Lung microvascular endothelial cell (primary cell): Measurements from ENCODE around the gene MATN4. TPM values are rescaled to one million over a fixed set of nuclear protein-coding genes. Genes with fewer than 3 reads are reported as not detected.

ENCODE experiments used
- DNase-seq, 2 donors: peaks; one replicate each; pipeline versions ENCODE4 v3.0.0 to v3.0.0-alpha.2; 2010; ENCODE audit warnings: low read depth in 2 of 2
- total RNA-seq: library from RNA; depleted of rRNA; stranded (reverse); fragments of >200 nt; gene quantifications from 2 replicates; pipeline ENCODE4 v1.2.1, GENCODE V29; 2014

The MATN4 gene
- total RNA-seq, 1 donor from 2014 or later: not detected

DNA sequence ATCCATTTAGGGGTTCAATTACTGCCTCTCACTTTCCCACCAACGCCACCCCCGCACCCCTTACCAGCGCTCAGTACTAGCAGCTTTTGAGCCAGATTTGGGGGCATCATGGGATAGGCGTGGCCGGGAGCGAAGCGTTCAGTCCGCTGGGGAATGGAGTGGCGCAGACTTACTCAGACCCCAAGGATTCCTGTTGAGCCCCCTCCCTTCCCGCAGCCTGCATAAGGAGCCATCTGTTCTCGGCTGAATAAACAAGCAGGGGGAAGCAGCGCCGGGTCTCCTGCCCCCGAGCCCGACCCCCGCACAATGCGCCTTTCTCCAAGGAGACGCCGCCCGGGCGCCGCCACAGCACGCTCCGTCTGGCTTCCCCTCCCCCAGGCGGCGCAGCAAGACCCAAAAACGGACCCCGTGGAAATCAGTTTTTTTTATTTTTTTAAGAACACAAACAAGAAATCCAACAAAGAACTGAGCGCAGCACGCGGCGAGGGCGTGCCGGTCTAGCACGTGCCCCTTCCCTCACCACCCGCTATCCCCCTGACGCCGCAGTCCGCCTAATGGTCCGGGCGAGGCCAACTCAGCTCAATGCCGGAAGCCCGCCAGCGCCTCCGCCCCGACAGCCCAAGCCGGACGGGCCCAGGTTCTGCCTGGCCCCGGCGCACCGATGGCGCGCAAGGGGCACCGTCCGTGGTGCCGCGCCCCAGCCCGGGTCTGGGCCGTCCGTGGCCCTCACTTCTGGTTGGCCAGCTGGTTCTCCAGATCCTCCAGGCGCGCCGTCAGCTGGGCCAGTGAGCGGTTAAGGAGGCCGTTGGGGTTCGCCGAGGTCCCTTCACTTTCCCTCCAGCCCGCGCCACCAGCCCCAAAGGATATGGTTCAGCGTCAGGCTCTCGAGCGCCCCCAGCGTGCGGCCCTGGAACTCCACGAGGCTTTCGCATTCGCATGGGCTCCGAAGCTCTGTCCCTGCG lies 14.8 kb downstream of the MATN4 start:
- peak; percentile 72 to 80 for DNase-seq

DNA sequence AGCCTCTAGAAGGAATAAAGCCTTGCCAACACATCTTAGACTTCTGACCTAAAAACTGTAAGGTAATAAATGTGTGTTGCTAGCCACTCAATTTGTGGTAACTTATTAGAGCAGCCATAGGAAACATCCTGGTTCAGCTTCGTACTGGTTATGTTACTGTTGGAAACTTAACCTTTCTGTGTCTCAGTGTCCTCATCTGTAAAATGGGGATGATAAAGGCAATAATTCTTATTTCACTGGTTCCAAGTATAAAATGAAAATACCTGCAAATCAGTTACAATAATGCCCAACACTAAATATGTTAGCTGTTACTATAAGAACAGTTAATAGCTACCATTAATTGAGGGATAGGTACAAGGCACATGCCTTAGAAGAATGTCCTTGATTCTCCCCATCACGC lies 15.8 kb downstream of the MATN4 start:
- no peak for DNase-seq

DNA sequence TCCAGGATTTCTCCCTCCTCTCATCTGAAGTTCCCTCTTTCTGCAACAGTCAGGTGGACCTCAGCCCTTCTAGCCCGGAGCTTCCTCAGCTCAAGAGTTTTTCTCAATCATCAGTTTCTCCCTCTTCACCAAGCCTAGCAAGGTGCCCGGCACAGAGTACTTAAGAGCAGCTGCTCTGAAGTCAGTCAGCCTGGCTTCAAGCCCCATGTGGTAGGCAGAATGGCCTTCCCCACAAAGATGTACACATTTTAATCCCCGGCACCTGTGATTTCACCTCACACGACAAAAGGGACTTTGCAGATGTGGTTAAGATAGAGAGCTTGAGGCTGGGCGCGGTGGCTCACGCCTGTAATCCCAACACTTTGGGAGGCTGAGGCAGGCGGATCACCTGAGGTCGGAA lies 16.6 kb downstream of the MATN4 start:
- DNase-seq: no peak

DNA sequence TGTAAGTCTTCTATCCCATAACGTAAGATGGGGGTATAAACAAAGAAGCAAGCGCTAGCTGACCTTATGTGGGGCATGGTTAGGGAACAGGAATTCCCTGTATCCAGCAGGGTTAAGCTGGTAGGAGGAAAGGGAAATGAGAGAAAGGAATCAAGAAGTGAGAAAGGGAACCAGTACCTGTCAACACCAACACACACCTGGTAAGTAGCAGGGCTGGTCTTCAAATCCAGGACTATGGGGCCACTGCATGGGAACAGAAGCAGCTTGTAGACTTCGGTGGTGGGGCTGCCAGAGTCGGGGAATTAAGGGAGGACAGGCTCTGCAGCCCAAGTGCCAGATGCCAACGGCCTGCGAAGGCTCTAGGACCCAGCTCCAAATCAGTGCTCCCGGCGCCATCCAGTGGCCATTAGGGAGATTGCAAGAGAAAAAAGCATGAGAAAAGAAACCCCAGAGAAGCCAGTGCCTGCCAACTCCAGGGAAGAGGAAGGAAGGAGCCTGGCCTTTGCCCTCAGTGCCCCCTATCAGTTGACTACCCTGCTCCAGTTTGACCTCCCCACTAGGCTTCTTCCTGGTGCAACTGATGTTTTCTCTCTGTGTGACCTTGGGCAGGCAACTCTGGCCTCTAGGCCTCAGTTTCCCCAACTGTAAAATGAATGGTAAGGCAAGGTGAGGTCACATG lies 17.3 kb downstream of the MATN4 start:
- peak; percentile 72 to 73 for DNase-seq

DNA sequence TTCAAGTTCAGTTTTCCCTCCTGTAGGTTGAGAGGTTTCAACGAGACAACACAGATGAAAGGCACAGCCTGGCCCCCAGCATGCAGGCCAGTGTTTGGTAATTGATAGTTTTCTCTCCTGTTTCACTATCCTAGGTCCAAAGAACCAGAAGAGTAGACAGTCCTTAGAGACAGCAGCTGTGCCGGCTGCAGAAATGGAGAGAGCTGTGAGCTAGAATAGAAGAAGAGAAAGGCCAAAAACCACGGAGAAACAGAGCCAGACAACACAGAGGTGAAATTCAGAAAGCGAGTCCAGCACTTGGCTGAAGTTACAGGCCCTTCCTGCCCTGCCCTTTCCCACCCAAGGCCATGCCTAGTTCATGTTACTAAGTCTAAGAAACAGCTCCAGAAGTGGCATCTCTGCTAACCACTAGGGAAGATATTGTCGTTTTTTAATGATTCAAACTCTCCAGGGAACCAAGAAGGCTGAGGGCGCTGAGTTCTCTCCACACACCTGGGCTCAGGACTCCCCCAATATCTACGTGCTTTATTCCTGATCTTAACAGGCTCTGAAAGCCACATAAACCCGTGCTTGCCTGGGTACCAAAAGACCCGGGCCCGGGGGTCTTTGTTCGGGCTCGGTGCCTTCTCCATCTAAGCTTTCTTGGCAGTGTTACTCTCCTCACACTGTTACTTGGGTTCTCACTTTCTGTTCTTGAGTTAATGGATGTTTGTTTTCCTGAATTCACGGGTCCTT lies 18.0 kb downstream of the MATN4 start:
- DNase-seq: no peak

DNA sequence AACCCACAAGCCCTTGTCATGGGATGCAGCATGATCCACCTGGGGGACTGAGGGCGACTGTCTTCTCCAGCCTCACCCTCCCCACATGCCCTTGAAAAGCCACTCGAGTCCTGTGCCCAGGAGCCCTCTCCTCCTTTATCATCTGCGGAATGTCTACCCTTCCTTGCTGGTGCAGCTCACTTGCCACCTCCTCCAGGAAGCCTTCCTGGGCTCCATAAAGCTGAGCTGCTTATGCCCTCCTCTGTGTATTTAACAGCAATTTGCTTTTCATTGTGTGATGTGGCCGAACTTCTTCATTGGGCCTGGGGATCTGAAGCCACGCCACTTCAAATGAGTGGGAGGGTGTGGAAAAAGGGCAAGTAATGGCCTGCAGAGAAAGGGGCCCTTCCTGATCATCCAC lies 19.2 kb downstream of the MATN4 start:
- DNase-seq: no peak

DNA sequence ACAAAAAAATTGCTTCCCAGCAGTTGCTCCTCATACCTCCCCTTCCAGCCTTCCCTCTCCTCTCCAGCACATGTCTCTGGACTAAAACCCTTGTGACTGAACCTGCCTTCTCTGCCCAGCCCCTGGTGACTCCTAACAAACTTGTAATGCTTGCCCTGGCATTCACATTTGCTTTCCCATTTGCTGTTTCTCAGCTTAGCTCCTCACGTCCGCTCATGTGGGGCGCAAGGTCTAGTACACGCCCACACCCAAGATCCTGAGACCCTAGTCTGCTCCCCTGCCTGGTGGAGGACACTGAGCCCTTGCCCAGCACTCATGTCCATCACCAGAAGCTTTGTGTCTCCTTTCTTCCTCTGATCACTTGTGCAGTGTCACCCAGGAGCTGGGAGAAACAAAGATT lies 19.7 kb downstream of the MATN4 start:
- no peak for DNase-seq

DNA sequence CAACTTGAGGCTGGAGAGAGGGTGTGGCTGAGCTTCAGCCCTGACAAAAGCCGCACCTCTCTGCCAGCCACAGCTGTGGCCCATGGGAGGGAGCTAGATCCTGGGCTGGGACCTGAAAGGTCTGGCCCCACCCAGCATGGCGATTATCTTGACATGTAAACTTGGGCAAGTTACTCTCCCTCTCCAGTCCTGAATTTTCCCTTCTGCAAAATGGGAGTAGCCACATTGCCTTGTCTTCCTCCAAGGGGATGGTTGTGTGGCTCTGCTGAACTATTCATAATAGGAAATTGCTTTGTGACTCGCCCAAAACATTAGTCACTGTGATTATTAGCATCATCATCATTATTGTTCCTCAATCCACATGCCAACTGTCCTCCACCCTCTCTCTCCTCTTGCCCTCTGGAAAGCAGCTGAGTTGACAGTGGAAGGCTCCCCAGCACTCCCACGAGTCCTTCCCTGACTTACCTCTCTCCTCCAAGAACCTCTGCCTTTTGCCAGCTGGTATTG lies 24.5 kb downstream of the MATN4 start:
- DNase-seq: no peak

DNA sequence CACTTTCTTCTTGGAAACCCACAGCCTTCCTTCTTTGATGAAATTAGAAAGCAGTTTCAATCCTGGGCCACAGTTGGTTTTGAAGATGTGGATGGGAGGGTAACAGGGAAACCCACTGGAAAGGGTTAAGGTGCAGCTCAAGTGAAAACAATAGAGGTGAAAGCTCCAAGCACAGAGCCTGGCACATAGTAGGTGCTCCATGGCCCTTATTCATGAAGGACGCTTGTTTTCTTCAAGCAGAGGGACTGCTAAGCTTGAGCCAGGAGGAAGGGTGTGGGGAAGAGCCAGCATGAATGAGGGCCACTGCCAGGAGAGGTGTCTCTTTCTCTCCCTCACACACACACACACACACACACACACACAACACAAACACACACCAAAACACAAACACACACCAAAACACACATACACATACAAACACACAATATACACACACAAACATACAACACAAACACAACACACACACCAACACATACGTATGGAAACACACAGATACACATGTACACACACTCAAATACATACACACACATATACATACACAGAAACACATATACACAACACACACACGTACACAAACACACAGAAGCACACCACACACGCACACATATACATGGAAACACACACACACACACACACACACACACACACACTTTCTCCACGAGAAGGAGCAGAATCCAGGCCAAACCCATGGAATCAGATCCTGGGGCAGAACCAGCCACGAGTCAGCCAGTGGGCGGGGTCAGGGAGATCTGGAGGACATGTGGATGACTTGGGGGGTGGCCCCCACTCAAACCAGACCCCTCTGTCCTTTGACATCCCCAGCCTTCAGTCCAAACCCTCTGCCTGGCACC lies 25.2 kb downstream of the MATN4 start:
- DNase-seq: no peak

DNA sequence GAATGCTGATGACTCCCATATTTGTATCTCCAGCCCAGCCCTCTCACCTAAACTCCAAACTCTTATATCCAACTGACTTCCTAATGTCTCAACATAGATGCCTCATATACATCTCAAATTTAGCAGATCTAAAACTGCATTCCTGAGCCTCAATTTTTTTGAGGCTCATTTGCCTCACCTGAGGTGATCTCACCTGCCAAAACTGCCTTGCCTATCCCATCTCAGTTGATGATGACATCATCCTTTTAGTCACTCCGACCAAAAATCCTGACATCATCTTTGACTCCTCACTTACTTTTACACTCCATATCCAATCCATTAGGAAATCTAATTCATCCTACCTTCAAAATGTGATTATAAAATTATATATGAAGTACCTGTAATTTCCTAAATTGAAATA lies 28.1 kb downstream of the MATN4 start:
- no peak for DNase-seq

DNA sequence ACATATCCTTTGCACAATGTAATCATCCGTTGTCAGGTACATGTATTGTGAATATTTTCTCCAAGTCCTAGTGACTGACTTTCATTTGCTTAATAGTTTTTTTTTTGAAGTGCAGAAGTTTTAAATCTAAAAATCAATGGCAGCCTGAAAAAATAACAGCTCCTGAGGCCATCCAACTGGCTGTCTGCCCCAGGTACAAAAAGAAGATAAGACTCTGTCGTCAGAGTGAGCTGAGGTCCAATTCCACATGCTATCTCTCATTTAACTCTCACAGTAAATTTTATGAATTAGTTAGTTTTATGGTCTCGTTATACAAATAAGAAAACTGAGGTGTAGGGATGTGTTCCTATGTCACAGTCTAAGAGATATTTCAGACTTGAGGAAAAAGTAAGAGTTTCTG lies 32.8 kb downstream of the MATN4 start:
- no peak for DNase-seq

DNA sequence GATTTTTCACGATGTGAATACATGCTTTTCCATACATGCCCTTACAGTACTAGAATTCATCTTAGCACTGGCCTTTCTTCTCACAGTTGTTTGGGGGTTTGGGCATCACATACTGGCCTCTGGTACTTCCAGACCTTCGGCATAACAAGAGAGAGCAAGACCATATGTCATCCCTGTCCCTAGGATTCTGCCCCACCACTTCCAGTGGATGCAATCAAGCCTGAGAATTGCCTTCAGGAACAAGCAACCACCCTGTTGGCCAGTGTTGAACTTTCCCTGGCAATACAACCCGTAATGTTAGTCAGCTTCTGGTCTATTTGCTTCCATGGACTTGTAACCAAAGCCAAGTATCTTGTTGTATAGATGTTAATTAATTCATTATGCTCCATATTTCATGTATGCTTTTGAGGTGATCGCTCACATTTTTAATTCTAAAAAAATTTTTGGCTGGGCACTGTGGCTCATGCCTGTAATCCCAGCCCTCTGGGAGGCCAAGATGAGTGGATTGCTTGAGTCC lies 38.3 kb downstream of the MATN4 start:
- DNase-seq: no peak

DNA sequence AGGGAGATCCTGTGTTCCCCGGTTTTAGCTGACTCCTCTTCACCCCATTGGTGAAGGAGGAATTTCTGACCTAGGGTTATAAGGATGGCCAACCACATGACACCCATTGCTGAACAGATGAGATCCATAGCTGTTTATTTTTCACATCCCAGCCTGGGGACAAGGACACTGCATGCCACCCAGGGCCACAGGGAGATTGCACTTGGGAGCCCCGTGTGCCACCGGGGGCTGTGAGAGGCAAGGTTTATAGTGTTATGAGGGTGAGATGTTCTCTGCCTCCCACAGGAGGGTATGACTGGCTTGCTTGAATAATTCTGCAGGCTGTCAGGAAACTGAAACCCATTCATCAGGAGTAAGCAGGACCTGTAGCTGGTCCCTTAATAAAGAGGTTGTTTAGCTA lies 39.0 kb downstream of the MATN4 start:
- no peak for DNase-seq

DNA sequence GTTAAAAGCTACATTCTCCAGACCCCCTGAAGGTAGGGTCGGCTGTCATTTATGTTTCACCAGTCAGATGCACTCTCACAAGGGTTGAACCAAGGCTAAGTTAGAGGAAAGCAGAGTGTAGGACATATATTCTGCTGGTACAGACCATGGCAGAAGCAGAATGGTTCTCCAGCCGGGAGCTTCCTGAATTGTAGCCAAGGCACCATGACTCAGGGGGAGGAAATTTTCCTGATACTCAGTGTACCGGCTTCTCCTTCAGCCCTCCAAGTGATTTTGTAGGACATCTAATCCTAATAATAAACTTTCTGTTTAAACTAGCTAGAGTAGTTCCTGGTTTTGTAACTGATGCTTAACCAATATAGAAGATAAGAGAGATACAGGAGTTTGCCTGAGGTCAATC lies 39.6 kb downstream of the MATN4 start:
- DNase-seq: no peak

DNA sequence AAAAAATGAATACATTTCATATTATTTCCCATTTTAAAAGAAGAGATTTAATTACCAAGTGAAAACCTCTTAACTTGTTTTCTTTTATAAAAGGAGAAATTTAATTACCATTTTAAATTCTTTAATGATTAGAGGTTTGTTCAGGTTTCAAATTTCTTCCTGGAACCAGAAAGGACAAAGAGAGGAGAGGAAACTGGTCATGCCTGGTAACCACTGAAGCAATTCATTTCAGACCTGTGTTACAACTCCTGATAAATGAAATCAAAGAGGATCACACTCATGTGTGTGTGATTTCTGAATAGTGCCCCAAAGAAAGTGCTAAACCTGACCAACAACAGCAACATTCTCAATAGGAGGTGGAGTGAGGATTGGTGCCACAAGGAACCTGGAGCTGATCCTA lies 41.1 kb downstream of the MATN4 start:
- DNase-seq: no peak

DNA sequence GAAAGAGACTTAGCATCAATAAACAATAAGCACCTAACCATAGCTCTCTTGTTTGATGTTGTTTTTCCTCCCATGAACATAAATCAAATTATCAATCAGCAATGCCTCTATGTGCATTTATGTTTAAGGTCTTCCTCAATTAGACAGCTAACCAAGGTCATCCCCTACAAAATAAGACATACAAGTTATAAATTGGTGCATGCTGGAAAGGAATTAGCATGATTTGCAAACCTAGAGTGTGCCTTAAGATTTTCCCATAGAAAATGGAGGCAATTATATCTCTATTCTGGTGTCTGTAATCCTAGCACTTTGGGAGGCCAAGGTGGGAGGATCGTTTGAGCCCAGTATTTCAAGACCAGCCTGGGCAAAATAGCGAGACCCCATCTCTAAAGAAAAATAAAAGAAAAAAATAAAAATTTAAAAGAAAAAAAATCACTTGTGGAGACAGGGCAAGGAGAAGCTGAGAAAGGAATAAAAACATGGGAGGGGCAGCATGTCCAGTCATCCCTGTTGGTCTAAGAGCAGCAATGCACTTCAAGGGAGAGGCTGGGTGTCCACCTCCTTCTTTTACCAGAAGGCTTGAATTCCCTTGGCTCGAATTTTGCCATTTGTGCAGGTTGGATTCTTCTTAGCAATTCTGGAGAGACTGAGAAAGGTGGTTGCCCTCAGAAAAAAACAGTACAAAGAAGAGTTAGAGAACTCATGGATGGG lies 44.4 kb downstream of the MATN4 start:
- no peak for DNase-seq

DNA sequence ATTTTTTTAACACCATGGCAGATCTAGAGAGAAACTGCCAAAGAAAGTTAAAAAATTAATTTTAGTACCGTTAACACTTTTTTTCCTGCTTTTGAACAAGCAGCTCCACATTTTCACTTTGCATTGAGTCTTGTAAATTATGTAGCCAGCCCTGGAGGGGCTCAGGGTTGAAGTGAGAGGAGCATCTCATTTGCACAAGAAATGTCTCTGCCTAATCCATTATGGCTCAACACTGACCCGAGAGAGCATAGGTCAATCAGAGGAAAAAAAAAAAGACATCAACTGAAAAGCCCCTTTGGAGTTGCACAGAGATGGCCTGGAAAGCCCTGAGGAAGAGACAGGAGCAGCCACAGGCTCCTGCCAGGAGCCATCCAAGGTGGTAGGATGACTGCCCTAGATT lies 49.4 kb downstream of the MATN4 start:
- no peak for DNase-seq

DNA sequence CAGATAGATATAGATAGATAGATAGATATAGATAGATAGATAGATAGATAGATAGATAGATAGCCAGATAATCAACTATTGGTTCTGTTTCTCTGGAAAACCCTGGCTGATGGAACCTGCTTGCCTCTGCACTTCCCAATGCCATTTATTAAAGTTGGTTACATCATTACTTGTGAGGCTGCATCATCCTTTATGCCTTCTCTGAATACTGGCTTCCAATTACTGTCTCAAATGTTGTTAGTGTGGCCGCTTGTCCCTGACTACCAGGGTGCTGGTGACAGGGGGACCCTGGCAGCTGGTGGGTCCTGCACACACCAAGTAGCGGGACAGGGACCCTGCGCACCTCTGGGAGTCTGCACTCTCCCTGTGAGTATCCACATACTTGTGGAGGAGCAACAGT lies 49.8 kb downstream of the MATN4 start:
- DNase-seq: no peak

DNA sequence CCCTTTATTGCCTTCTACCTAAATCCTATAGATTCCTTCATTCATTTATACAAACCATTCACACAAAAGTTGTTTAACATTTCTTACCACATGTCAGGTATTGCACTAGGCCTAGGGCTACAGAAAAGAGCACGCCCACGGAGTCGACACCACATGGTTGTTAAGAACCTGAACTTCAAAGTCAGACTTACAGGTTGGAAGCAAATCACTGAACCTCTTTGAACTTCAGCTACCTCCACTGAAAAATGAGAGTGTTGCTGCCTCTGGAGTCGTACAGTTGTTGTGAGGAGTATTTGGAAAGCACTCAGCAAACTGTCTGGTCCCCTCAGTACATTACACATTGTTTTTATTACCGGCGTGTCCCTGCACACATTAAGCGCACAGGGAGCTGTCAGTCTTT lies 50.4 kb downstream of the MATN4 start:
- DNase-seq: no peak

DNA sequence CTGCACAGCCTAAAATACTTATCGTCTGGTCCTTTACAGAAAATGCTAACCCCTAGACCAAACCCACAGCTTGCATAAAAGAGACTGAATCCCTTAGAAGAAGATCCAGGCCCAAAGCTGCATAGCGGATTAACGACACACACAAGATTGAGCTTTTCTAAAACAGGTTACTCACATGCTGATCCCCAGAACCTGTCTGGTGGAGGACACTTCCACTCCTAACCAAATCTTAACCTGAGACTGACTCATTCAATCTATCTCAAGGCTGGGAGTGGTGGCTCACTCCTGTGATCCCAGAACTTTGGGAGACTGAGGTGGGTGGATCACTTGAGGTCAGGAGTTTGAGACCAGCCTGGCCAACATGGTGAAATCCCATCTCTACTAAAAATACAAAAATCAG lies 50.9 kb downstream of the MATN4 start:
- DNase-seq: no peak
